Ishikawa (cell line): Measurements from ENCODE around the gene TNFRSF1A.

Experiments
- CEBPB ChIP-seq: IDR thresholded peaks from 2 replicates; pipeline ENCODE4 v1.6.1; 2012
- EGR1 ChIP-seq: IDR thresholded peaks from 2 replicates; pipeline ENCODE4 v1.6.1; 2012
- EP300 ChIP-seq: IDR thresholded peaks from 2 replicates; pipeline ENCODE4 v1.6.1; 2012; ENCODE audit warnings: borderline replicate concordance
- NFIC ChIP-seq: IDR thresholded peaks from 2 replicates; pipeline ENCODE4 v1.6.1; 2012
- RAD21 ChIP-seq: IDR thresholded peaks from 2 replicates; pipeline ENCODE4 v1.6.1; 2012; ENCODE audit warnings: low read depth
- TCF12 ChIP-seq: IDR thresholded peaks from 2 replicates; pipeline ENCODE4 v1.6.1; 2012; ENCODE audit warnings: low read depth
- TEAD4 ChIP-seq: IDR thresholded peaks from 2 replicates; pipeline ENCODE4 v1.6.1; 2012
- USF1 ChIP-seq: IDR thresholded peaks from 2 replicates; pipeline ENCODE4 v1.6.1; 2012
- ZBTB7A ChIP-seq: IDR thresholded peaks from 2 replicates; pipeline ENCODE4 v1.6.1; 2012; ENCODE audit warnings: low read depth

TNFRSF1A gene

DNA sequence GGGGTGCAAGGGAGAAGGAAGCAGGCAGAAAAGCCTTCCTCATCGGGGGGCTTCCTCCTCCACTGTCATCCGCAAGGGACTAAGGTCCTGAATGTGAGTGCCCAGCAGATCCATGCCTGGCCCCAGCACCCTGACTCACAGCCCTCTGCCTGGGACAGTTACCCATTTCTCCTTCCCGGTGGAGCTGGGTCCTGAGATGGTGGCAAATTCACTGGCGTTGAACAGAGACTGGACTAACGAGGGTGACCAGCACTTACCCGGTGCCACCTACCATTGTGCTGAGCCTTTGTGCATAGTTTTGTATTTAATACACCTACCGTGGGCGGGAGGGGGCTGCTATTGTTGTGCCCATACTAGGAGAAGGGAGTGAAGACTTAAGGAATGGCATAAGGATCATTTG is 62.2 kb downstream of the TNFRSF1A start:
- TF ChIP-seq TCF12, result no peak
- no peak for TF ChIP-seq ZBTB7A
- TF ChIP-seq EP300, result no peak
- TF ChIP-seq EGR1, result peak; percentile 82
- TF ChIP-seq RAD21, result no peak; the same call in 1 of the 2 replicates
- no peak for TF ChIP-seq USF1

GRCh38 chr12:6279256-6279628 is 62.6 kb downstream of the TNFRSF1A start:
- TF ChIP-seq CEBPB, result no peak
- TF ChIP-seq TEAD4, result no peak
- no peak for TF ChIP-seq NFIC
- TF ChIP-seq ZBTB7A, result no peak
